ENCODE results near the gene LDB3. TPM values are rescaled to one million over a fixed set of nuclear protein-coding genes. Genes with fewer than 3 reads are reported as not detected.

The LDB3 gene
- polyA plus RNA-seq, 1 donor (not counting 4 experiments of a cell fraction or from before 2014, with no cell fraction given): 0.01 TPM

DNA sequence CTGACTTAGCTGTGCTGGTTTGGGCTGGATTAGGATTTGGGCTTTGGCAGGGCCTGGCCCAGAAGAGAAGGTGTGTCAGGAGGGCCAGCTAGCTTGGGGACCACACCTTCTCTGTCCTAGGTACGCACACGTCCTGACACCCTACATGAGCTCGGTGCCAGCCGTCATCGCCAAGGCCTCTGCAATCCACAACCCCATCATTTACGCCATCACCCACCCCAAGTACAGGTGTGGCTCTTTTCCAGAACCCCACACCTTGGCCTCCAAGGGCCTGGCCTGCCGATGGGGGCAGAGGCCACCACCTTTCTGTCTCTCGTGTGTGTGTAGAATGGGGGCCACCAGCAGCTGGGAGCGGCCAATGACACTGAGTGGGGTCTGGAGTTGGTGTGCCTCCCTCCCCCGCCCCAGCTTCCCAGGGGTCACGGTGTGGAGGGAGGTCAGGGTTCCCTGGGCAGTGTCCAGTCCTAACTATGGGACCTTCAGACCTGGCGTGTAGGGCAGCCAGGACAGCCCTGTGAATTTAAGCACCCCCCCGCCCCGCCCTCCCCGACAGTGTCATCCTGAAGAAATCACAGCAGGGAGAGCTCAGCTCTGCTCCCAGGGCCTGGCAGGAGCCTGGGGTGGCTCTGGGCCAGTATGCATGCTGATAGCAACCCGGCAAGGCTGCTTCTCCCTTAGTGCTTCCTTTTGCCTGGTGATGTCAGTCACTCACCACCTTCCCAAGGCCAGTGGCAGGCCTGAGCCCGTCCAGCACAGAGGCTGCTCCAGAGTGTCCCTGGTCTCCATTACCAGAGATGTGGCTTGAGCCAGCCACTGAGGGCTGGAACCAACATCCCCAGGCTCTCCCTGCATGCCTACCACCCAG is 6.9 kb upstream of the LDB3 start:
- FAIRE-seq (no peak), DNase-seq (ENCODE audit: low read depth, low spot score) (no peak)
- Histone ChIP-seq H4K20me1 (ENCODE audit: control insufficient read depth, extremely low read depth, insufficient read depth, low read length) (no peaks in the 10 kb centered on the region), H2AFZ (ENCODE audit: control insufficient read depth, low read length) (no peak overlapping the region), H3K9ac (ENCODE audit: control insufficient read depth, extremely low read depth, insufficient read depth, low read length) (no peak overlapping the region), H3K4me1 (ENCODE audit: control insufficient read depth, extremely low read depth, insufficient read depth, low read length) (no peaks in the 10 kb centered on the region), H3K4me2 (ENCODE audit: control insufficient read depth, extremely low read depth, insufficient read depth, low read depth, low read length) (no peak overlapping the region), H3K79me2 (ENCODE audit: control insufficient read depth, insufficient read depth, low read length) (no peaks in the 10 kb centered on the region), H3K27ac (ENCODE audit: control insufficient read depth, insufficient read depth, low read length) (no peak overlapping the region), H3K9me1 (ENCODE audit: control insufficient read depth, extremely low read depth, insufficient read depth, low read length) (no peaks in the 10 kb centered on the region), H3K36me3 (ENCODE audit: control insufficient read depth in 2 of 2, extremely low read depth in 1 of 2, insufficient read depth in 2 of 2, low read length in 2 of 2) (no peaks in the 10 kb centered on the region), H3K27me3 (ENCODE audit: control insufficient read depth, extremely low read depth, insufficient read depth, low read length) (peaks cover 14% of the 10 kb centered on the region), H3K9me3 (ENCODE audit: control insufficient read depth, low read depth, low read length) (no peaks in the 10 kb centered on the region), H3K4me3 (ENCODE audit: control insufficient read depth in 2 of 3, extremely low read depth in 1 of 3, insufficient read depth in 2 of 3, low read depth in 1 of 3, low read length in 3 of 3) (no peak overlapping the region)
- dilution Hi-C loops (cut with MboI; ENCODE audit: extremely low pct_ligation_motif_present, low sequenced_read_pairs): no loop called here
- no peak for TF ChIP-seq EZH2 (IDR thresholded peaks at IDR 0.05; ENCODE audit: low read length)
- TF ChIP-seq CTCF (optimal IDR thresholded peaks at IDR 0.05 in 1 of 3, IDR thresholded peaks at IDR 0.05 in 1 of 3, conservative IDR thresholded peaks at IDR 0.05 in 1 of 3; ENCODE audit: extremely low read depth in 1 of 3, insufficient read depth in 2 of 3, low read length in 3 of 3): peak in 1 of 3 experiments; percentile 9

DNA sequence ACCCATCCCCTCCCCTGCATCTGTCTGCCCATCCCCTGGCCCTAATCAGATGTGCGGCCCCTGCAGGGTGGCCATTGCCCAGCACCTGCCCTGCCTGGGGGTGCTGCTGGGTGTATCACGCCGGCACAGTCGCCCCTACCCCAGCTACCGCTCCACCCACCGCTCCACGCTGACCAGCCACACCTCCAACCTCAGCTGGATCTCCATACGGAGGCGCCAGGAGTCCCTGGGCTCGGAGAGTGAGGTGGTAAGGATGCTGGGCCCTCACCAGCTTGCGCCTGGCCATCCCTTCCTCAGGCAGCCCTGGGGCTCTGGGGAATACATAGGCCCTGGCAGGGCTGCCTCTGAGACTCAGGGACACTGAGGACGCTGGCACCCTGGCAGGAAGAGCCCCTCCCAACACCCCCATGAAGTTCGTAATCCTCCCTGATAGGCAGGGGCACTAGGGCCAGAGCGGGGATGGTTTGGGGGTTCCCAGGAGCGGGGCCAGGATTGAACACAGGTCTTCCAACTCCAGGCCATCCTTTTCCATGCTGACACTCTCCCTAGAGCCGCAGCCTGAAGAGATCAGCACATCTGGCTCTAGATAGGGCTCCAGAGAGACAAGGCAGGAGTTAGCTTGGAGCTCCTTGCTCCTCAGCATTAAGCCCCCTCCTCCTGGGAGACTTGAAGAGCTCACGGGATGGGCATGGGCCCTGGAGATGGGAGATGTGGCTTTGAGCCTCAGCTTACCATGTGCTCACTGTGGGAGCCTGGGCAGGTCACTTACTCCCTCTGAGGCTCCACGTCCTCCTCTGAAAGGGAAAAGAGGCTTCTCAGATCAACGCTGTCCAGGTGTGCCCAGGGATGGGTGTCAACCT is 5.9 kb upstream of the LDB3 start:
- H3K4me3 ChIP-seq (ENCODE audit: control insufficient read depth in 2 of 3, extremely low read depth in 1 of 3, insufficient read depth in 2 of 3, low read depth in 1 of 3, low read length in 3 of 3): no peak overlapping the region
- H2AFZ ChIP-seq (ENCODE audit: control insufficient read depth, low read length): no peak overlapping the region
- no peaks in the 10 kb centered on the region for H3K36me3 ChIP-seq (ENCODE audit: control insufficient read depth in 2 of 2, extremely low read depth in 1 of 2, insufficient read depth in 2 of 2, low read length in 2 of 2)
- H3K27me3 ChIP-seq (ENCODE audit: control insufficient read depth, extremely low read depth, insufficient read depth, low read length): peaks cover 14% of the 10 kb centered on the region
- H3K9me3 ChIP-seq (ENCODE audit: control insufficient read depth, low read depth, low read length): no peaks in the 10 kb centered on the region
- FAIRE-seq: no peak
- H3K9me1 ChIP-seq (ENCODE audit: control insufficient read depth, extremely low read depth, insufficient read depth, low read length): no peaks in the 10 kb centered on the region
- no peak overlapping the region for H3K27ac ChIP-seq (ENCODE audit: control insufficient read depth, insufficient read depth, low read length)
- TF ChIP-seq CTCF (optimal IDR thresholded peaks at IDR 0.05 in 1 of 3, IDR thresholded peaks at IDR 0.05 in 1 of 3, conservative IDR thresholded peaks at IDR 0.05 in 1 of 3; ENCODE audit: extremely low read depth in 1 of 3, insufficient read depth in 2 of 3, low read length in 3 of 3): no peak
- no peak for TF ChIP-seq EZH2 (IDR thresholded peaks at IDR 0.05; ENCODE audit: low read length)
- no peak overlapping the region for H3K9ac ChIP-seq (ENCODE audit: control insufficient read depth, extremely low read depth, insufficient read depth, low read length)
- dilution Hi-C loops (cut with MboI; ENCODE audit: extremely low pct_ligation_motif_present, low sequenced_read_pairs): no loop called here
- DNase-seq (ENCODE audit: low read depth, low spot score): no peak
- no peak overlapping the region for H3K4me2 ChIP-seq (ENCODE audit: control insufficient read depth, extremely low read depth, insufficient read depth, low read depth, low read length)
- H3K79me2 ChIP-seq (ENCODE audit: control insufficient read depth, insufficient read depth, low read length): no peaks in the 10 kb centered on the region
- H4K20me1 ChIP-seq (ENCODE audit: control insufficient read depth, extremely low read depth, insufficient read depth, low read length): no peaks in the 10 kb centered on the region
- H3K4me1 ChIP-seq (ENCODE audit: control insufficient read depth, extremely low read depth, insufficient read depth, low read length): no peaks in the 10 kb centered on the region

Measured in keratinocyte (primary cell).